ENCODE measurements around the gene PRSS3. TPM values are rescaled to one million over a fixed set of nuclear protein-coding genes. Genes with fewer than 3 reads are reported as not detected.
"Not testable (repeated sequence)": the region's sequence is repeated elsewhere in the genome, so short reads cannot be mapped to it uniquely, and the experiment has no call there.

PRSS3 gene
- total RNA-seq (0.26 and 0.33 TPM in 2 replicates), polyA plus RNA-seq (2.9 and 11.4 TPM in 2 replicates), polyA minus RNA-seq (ENCODE audit: low replicate concordance) (10.3 and 41.5 TPM in 2 replicates)
- 6.5 and 29.3 TPM in 2 replicates for polyA plus RNA-seq (2012)

DNA sequence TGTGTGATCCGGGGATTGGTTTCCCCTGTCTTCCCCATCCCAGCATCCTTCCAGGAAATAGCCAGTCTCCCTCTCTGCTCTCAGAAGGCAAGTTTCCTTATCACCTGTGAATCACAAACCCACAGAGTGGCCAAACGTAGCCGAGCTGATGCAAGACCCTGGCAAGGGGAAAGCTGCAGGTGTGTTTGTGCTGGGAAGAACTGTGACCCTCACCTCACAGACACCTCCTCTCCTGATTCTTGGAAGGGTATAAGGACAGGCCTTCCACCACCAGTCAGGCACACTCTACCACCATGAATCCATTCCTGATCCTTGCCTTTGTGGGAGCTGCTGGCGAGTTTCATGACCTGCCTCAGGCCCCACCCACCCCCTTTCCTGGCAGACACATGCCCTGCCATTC, at the start of gene PRSS3:
TSS of gene PRSS3 (plus strand) at position 281 of the 400 bp plus-strand sequence. CDS start at position 294, 13 bp downstream.
- DNase-seq (ENCODE audit: low read depth in 2 of 2): no peak
- no peak within 1 kb of the TSS for H3K4me2 ChIP-seq (ENCODE audit: extremely low read depth, insufficient read depth, low read length)
- H3K9ac ChIP-seq (ENCODE audit: insufficient read depth, low read length): no peak within 1 kb of the TSS
- H4K20me1 ChIP-seq (ENCODE audit: control insufficient read depth, extremely low read depth, insufficient read depth, low read length): no peaks in the 10 kb centered on the region
- no peaks in the 10 kb centered on the region for H3K36me3 ChIP-seq (ENCODE audit: control insufficient read depth, insufficient read depth, low read length)
- no peaks in the 10 kb centered on the region for H3K9me3 ChIP-seq (ENCODE audit: control insufficient read depth, insufficient read depth, low read depth, low read length)
- H3K4me3 ChIP-seq (replicated peaks in 1 of 4; ENCODE audit: control extremely low read depth in 1 of 4, insufficient read depth in 1 of 4, low read depth in 3 of 4, low read length in 4 of 4): no peak within 1 kb of the TSS
- H3K79me2 ChIP-seq (ENCODE audit: control insufficient read depth, insufficient read depth, low read length): no peaks in the 10 kb centered on the region
- no peak within 1 kb of the TSS for H2AFZ ChIP-seq (ENCODE audit: low read length)
- H3K4me1 ChIP-seq (ENCODE audit: control insufficient read depth, extremely low read depth, insufficient read depth, low read length): peaks cover 3% of the 10 kb centered on the region
- TF ChIP-seq CTCF (conservative IDR thresholded peaks at IDR 0.05 in 1 of 2, IDR thresholded peaks at IDR 0.05 in 1 of 2; ENCODE audit: low read depth in 1 of 2, low read length in 2 of 2): no peak
- no peak for TF ChIP-seq EZH2 (IDR thresholded peaks at IDR 0.05; ENCODE audit: low read length, missing control alignments)
- no peak within 1 kb of the TSS for H3K27ac ChIP-seq (ENCODE audit: insufficient read depth, low read length)
- no peaks in the 10 kb centered on the region for H3K27me3 ChIP-seq (ENCODE audit: control insufficient read depth, insufficient read depth, low read length)

DNA sequence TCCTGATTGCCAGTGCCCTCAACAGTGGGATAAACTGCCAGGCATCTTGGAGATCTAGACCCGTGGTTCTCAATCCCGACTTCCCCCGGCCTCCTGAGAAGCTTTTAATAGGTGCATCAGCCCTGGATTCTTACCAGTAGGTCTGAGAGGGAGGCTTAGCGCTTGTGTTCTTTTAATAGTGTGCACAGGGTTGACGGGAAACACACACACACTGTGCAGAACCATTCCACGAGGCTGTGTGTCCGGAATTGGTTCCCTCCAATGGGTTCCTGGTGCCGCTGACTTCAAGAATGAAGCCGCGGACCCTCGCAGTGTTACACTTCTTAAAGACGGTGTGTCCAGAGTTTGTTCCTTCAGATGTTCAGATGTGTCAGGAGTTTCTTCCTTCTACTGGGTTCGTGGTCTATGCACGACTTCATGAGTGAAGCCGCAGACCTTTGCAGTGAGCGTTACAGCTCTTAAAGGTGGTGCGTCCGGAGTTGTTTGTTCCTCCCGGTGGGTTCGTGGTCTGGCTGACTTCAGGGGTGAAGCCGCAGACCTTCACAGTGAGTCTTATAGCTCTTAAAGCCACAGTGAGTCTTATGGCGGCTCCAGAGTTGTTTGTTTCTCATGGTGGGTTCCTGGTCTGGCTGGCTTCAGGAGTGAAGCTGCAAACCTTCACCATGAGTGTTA, 46.6 kb upstream of the PRSS3 start:
- Histone ChIP-seq H3K9me3 (ENCODE audit: control insufficient read depth, insufficient read depth, low read depth, low read length) (no peaks in the 10 kb centered on the region), H3K4me2 (ENCODE audit: extremely low read depth, insufficient read depth, low read length) (no peak overlapping the region), H4K20me1 (ENCODE audit: control insufficient read depth, extremely low read depth, insufficient read depth, low read length) (no peaks in the 10 kb centered on the region), H3K79me2 (ENCODE audit: control insufficient read depth, insufficient read depth, low read length) (no peaks in the 10 kb centered on the region), H3K4me3 (replicated peaks in 1 of 4; ENCODE audit: control extremely low read depth in 1 of 4, insufficient read depth in 1 of 4, low read depth in 3 of 4, low read length in 4 of 4) (no peak overlapping the region), H3K27me3 (ENCODE audit: control insufficient read depth, insufficient read depth, low read length) (peaks cover 3% of the 10 kb centered on the region), H3K27ac (ENCODE audit: insufficient read depth, low read length) (no peak overlapping the region), H3K36me3 (ENCODE audit: control insufficient read depth, insufficient read depth, low read length) (no peaks in the 10 kb centered on the region), H2AFZ (ENCODE audit: low read length) (no peak overlapping the region), H3K4me1 (ENCODE audit: control insufficient read depth, extremely low read depth, insufficient read depth, low read length) (no peaks in the 10 kb centered on the region), H3K9ac (ENCODE audit: insufficient read depth, low read length) (no peak overlapping the region)
- DNase-seq (ENCODE audit: low read depth in 2 of 2): no peak
- TF ChIP-seq CTCF (conservative IDR thresholded peaks at IDR 0.05 in 1 of 2, IDR thresholded peaks at IDR 0.05 in 1 of 2; ENCODE audit: low read depth in 1 of 2, low read length in 2 of 2) (no peak), EZH2 (IDR thresholded peaks at IDR 0.05; ENCODE audit: low read length, missing control alignments) (no peak)

- H4K20me1 ChIP-seq (ENCODE audit: control insufficient read depth, extremely low read depth, insufficient read depth, low read length); H2AFZ ChIP-seq (ENCODE audit: low read length); H3K9me3 ChIP-seq (ENCODE audit: control insufficient read depth, insufficient read depth, low read depth, low read length); H3K27me3 ChIP-seq (ENCODE audit: control insufficient read depth, insufficient read depth, low read length); H3K4me2 ChIP-seq (ENCODE audit: extremely low read depth, insufficient read depth, low read length); H3K4me1 ChIP-seq (ENCODE audit: control insufficient read depth, extremely low read depth, insufficient read depth, low read length); H3K4me3 ChIP-seq (replicated peaks in 1 of 4; ENCODE audit: control extremely low read depth in 1 of 4, insufficient read depth in 1 of 4, low read depth in 3 of 4, low read length in 4 of 4); H3K27ac ChIP-seq (ENCODE audit: insufficient read depth, low read length); H3K9ac ChIP-seq (ENCODE audit: insufficient read depth, low read length); H3K79me2 ChIP-seq (ENCODE audit: control insufficient read depth, insufficient read depth, low read length); DNase-seq (ENCODE audit: low read depth in 2 of 2); H3K36me3 ChIP-seq (ENCODE audit: control insufficient read depth, insufficient read depth, low read length): not testable (repeated sequence)
Measured at GRCh38 chr9:33749305-33749654, 46.1 kb upstream of the PRSS3 start.
